DMS79 (cell line): ENCODE results near the gene LACTBL1.
A peak's percentile ranks its signal among the peaks of the same experiment; 100 is the strongest.
"Not testable (repeated sequence)": the region's sequence is repeated elsewhere in the genome, so short reads cannot be mapped to it uniquely, and the experiment has no call there.

Source experiments
- DNase-seq: peaks from one replicate; lab custom pipeline; 2025; lab: John Stamatoyannopoulos, UW

The LACTBL1 gene

GRCh38 chr1:22972760-22973159, at the start of gene LACTBL1:
TSS of gene LACTBL1 (minus strand) at chr1:22972866. CDS start at chr1:22972316, 550 bp downstream.
- no peak for DNase-seq

- DNase-seq = no peak
These were observed 49.2 kb upstream of the LACTBL1 start for GRCh38 chr1:23021834-23022233.

GRCh38 chr1:23020706-23021405, 48.2 kb upstream of the LACTBL1 start:
- DNase-seq = peak; percentile 46

- DNase-seq = peak; percentile 36
These were observed 47.4 kb upstream of the LACTBL1 start for GRCh38 chr1:23019863-23020625.

- DNase-seq = peak; percentile 98
These were observed 46.6 kb upstream of the LACTBL1 start, which contains the start of gene KDM1A for GRCh38 chr1:23019094-23019862. TSS of gene KDM1A (plus strand) at chr1:23019468. CDS start at chr1:23019597, 129 bp downstream.

- DNase-seq = no peak
These were observed 46.0 kb upstream of the LACTBL1 start for GRCh38 chr1:23018661-23019093.

- DNase-seq = peak; percentile 95
These were observed 41.0 kb upstream of the LACTBL1 start for GRCh38 chr1:23013657-23014056.

GRCh38 chr1:23010025-23010424, 37.4 kb upstream of the LACTBL1 start:
- DNase-seq = not testable (repeated sequence)

GRCh38 chr1:23008901-23009300, 36.2 kb upstream of the LACTBL1 start:
- no peak for DNase-seq

- DNase-seq = no peak
These were observed 34.4 kb upstream of the LACTBL1 start for GRCh38 chr1:23007106-23007505.

- not testable (repeated sequence) for DNase-seq
These were observed 32.1 kb upstream of the LACTBL1 start for GRCh38 chr1:23004769-23005168.

- DNase-seq = no peak
These were observed 31.4 kb upstream of the LACTBL1 start for GRCh38 chr1:23004112-23004511.

GRCh38 chr1:23002218-23002617, 29.6 kb upstream of the LACTBL1 start:
- DNase-seq = not testable (repeated sequence)

- not testable (repeated sequence) for DNase-seq
These were observed 27.5 kb upstream of the LACTBL1 start for GRCh38 chr1:23000133-23000532.

- not testable (repeated sequence) for DNase-seq
These were observed 24.9 kb upstream of the LACTBL1 start for GRCh38 chr1:22997528-22997927.

GRCh38 chr1:22995774-22996173, 23.1 kb upstream of the LACTBL1 start:
- no peak for DNase-seq

GRCh38 chr1:22993220-22993795, 20.6 kb upstream of the LACTBL1 start:
- not testable (repeated sequence) for DNase-seq

- DNase-seq = not testable (repeated sequence)
These were observed 19.7 kb upstream of the LACTBL1 start for GRCh38 chr1:22992384-22992783.

- no peak for DNase-seq
These were observed 11.3 kb upstream of the LACTBL1 start for GRCh38 chr1:22983944-22984343.

GRCh38 chr1:22980471-22980790, 7.8 kb upstream of the LACTBL1 start:
- not testable (repeated sequence) for DNase-seq

- DNase-seq = no peak
These were observed 5.6 kb upstream of the LACTBL1 start for GRCh38 chr1:22978299-22978698.
